GM18520 (cell line): Measurements from ENCODE around the gene HMOX2.

Source experiments
- ATAC-seq: cut with Tn5 transposase; IDR thresholded peaks from one replicate; pipeline ENCODE4 v1.9.1; 2021; ENCODE audit not compliant: unreplicated experiment

Gene HMOX2

DNA sequence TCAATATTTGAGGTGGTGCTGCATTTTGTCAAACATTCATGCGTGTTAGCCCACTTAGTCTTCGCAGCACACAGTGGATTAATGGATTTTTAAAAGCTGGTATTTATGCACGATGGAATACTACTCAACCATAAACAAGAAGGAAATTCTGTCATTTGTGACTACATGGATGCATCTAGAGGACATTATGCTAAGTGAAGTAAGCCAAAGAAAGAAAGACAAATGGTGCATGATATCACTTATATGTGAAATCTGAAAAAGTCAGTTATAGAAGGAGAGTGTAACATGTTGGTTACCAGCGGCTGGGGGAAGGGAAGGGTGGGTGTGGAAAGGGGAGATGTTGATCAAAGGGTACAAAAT is 23.0 kb downstream of the HMOX2 start:
- no peak for ATAC-seq

DNA sequence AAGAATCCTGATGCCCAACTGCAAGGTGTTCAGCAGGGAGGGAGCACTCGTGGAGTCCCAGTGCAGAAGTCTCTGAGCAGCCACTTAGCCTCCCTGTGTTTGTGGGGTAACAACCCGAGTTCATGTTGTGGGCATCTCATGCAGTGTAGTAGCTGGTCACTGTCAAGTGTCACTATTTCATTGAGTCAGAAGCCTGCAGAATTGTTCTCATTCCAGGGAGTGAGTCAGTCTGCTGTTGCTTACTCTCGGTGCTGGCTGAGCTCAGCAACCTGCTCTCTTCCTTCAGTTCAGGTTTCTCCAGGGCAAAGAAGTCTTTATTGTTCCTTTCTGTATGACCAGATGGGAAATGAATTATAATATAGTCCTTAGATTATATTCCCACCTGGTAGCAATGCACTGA is 24.1 kb downstream of the HMOX2 start:
- ATAC-seq: no peak

DNA sequence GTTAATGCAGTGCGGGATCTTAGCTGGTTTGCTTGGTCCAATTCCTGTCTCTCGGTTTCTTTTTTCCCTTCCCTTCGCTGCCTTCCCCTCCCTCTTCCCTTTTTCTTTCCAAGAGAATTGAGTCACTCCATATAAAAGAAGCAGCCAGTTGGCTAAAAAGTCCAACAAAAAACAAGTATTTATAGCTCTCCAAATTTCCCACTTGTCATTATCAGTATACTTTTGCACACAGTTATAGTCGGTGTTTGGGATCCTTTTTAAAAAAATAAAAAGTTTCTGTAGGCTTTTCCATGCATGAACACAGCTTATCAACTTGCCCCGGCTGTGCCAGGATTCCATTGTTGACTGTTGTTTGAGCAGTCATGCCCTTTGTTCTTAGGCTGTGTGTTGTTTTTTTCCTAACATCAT is 24.9 kb downstream of the HMOX2 start:
- no peak for ATAC-seq

DNA sequence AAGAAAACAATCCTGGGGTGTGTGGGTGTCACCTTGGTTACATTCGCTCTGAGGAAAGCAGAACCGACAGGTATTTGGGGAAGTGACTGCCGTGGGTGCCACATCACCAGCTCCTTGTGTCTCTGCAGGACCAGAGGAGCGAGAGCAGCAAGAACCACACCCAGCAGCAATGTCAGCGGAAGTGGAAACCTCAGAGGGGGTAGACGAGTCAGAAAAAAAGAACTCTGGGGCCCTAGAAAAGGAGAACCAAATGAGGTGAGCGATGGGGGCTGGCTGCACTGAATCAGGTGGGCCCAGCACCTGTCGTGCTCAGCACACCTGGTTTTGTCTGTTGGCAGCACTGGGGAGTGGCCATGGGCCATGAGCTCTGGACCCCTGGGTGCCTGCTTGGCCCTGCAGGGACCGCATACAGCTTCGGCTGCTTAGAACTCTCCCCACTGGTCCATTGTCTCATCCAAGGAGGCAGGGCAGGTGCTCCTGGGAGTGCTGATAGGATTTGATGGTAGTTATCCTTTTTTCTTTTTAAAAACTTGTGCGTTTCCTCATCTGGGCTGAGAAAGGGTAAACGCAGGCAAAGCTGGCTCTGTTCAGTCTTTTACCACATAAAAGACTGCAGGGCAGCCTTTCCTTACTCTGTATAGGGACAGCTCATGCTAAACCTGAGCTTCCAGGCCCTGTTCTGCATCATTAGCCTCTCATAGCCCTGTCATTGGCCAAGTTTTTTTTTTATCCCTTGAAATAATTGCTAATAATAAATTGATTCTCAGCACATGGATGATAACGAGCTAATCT is 29.4 kb downstream of the HMOX2 start:
- ATAC-seq: peak; percentile 42

DNA sequence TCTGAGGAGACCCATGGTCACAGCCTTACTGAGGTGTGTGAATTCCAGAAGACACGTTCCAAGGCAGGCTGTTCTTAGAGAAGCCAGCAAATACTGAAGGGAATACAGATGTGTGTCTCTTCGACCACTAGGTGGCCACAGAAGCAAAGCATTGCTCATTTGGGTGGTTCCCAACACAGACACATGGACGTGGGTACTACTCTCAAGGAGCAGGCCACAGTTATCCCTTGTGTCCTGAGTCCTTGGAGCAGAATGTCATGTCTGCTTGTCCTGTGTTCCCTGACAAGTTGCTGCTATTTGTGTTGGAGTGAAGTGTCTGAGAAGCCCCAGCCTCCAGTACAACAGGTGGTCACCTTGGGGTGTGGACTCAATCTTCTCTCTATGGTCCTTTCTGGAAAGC is 30.3 kb downstream of the HMOX2 start:
- ATAC-seq: peak; percentile 43

DNA sequence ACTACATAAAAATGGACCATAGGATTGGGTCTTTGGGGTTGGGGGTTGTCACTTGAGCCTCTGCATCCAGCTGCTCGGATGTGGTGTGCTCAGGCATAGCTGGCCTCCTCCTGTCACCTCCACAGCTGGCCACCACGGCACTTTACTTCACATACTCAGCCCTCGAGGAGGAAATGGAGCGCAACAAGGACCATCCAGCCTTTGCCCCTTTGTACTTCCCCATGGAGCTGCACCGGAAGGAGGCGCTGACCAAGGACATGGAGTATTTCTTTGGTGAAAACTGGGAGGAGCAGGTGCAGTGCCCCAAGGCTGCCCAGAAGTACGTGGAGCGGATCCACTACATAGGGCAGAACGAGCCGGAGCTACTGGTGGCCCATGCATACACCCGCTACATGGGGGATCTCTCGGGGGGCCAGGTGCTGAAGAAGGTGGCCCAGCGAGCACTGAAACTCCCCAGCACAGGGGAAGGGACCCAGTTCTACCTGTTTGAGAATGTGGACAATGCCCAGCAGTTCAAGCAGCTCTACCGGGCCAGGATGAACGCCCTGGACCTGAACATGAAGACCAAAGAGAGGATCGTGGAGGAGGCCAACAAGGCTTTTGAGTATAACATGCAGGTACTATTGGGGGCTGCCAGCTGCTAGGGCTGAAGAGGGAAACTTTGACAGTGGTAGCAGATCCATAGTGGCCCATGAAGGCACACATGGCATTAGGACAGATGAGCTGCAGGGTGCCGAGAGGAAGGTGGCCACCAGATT is 31.6 kb downstream of the HMOX2 start:
- ATAC-seq: no peak

DNA sequence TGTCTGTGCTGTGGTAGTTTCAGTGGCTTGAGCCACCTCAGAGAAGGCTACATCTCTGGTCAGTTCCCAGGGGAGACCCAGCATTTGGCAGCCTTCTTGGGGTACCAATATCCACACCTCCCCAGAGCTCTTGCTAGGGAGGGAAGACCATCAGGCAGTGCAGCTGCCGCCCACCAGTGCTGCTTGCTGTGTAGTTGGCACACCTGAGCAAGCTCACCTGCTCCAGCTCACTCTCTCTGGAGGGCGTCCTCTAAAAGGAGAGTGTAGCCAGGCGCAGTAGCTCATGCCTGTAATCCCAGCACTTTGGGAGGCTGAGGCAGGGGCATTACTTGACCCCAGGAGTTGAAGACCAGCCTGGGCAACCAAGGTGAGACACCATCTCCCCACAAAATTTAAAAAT is 32.6 kb downstream of the HMOX2 start:
- no peak for ATAC-seq

DNA sequence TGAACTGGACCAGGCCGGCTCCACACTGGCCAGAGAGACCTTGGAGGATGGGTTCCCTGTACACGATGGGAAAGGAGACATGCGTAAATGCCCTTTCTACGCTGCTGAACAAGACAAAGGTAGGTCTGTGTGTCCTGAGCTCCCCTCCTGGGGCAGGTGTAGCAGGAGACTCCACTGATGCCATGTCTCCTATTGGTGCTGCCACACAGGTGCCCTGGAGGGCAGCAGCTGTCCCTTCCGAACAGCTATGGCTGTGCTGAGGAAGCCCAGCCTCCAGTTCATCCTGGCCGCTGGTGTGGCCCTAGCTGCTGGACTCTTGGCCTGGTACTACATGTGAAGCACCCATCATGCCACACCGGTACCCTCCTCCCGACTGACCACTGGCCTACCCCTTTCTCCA is 33.2 kb downstream of the HMOX2 start:
- ATAC-seq: no peak

DNA sequence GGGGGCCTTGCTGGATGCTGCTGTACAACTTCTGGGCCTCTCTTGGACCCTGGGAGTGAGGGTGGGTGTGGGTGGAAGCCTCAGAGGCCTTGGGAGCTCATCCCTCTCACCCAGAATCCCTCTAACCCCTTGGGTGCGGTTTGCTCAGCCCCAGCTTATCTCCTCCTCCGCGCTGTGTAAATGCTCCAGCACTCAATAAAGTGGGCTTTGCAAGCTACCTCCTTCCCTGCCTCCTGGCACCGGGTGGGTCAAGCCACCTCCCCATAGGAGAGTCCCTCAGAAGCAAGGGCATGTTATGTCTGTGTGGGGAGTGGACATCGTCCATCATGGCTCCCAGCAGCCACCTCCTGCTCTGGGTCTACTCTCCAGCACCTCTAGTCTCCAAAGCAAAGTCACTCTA is 33.9 kb downstream of the HMOX2 start:
- no peak for ATAC-seq

DNA sequence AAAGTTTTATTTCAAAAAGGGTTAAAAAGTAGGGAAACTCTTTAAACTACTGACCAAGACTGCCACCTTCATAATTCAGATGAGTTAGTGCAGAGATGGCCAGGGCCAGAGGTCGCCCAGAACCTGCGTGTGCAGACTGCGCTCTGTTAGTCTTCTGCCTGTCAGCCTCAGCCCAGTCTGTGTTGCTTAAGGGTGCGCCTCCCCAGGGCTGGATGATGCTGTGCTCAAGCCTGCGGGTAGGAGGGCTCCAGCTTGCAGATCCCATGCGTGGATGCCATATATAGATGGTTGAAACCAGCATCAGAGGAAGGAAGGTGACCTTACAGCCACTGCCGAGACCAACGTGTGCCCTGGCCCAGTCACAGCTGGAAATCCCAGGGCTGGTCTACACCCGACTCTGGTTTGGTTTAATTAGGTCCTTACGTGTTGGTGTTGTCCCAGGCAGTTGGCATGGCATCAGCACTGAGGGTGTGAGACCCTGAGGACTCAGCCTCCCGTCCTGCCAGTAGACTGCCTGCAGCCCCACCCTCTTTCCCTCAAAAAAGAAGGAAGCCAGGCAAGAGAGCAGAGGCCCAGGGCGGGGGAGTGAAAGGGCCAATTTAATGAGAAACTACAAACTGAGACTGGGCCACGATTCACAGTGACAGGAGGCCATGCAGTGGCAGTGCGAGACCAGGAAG is 34.7 kb downstream of the HMOX2 start:
- no peak for ATAC-seq

DNA sequence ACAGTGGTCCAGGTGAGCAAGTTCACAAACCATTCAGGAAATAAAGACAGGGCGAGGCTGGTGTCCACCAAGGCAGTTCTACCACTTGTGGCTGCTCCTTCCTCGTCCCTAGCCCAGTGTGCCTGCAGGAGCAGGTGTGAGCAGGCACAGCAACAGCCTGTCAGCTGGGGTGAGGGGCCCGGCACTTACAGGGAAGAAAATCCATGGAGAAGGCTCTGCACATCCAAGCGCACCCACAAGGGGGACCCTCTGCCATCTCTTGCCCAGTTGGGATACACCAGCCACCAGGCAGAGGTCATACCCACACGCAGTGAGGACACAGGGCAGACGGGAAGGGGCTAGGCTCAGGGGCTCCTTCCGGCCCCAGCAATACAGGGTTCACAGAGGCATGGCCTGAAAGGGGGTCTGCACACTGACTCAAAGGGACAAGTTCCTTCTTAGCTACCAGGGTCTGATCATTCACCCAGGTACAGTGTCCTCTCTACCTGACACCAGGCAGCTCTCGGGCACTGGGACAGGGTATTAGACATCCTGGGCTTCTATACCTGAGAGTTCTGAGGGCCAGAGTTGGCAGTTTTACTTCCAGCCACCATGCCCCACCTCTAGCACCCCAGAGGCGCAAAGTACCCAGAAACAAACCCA is 35.4 kb downstream of the HMOX2 start:
- ATAC-seq: no peak

DNA sequence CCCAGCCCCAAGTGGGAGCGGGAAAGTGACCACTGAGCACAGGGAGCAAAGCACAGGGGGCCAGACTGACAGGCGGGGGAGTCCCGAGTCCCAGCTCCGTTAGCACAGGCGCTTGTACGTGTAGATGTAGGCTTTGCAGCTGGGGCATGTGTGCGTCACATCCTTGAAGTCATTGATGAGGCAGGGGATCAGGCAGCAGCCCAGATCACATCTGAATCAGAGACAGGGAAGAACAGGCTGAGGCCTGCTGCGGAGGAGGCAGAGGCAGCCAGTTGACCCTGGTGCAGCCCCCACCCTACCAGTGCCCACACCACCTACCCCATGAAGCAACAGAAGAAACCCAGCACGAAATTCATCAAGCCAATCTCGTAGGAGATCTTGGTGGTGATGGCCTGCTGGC is 36.3 kb downstream of the HMOX2 start:
- no peak for ATAC-seq

DNA sequence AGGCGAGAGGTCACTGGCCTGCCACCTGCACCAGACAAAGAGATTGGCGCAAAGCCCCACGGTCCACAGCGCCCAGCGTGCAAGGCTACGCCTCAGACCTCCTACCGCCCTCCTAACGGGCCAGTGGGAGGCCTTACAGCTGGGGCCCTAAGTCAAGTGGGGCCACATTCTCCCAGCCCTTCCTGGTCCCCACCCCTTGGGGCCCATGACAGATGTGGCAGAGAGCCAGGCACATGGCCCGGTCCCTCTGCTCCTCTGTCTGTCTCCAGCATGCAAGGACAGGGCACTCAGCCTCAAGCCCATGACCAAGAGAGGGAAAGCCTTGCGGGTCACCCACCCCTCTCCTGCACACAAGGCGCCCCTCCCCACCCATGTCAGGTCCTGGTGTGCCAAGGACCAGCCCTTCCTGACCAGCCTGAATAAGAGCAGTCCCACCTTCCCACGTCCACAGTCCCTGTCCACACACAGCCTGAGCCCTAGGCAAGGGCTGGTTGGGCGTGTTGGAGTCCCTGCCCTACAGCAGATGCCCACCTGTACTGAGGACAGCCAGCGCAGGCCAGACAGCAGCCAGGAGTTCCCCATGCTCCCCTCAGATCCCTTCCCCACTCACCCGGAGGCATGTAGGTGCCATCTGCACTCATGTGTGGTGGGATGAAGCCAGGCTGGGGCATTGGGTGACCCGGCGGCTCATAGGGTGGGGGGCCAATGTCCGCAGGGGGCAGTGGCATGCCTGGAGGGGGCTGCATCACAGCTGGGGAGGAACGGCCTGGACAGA is 37.1 kb downstream of the HMOX2 start:
- no peak for ATAC-seq

DNA sequence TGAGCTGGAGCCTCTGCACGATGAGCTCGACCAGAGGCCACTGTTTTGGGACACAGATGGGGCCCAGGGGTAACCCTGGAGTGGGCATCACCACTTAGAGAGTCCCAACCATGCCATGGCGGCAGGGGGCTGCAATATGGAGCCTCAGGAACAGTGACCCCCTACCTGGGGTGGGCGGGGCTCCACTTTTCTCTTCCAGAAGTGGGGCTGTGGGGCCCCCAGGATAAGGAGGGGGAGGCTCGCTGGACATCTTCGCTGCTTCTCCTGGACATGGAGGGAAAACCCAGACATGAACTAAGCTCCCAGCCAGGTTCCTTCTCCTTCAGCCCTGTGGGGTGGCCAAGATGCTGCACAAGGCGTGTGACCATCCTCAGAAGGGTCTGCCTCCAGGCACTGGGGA is 37.7 kb downstream of the HMOX2 start:
- ATAC-seq: no peak

DNA sequence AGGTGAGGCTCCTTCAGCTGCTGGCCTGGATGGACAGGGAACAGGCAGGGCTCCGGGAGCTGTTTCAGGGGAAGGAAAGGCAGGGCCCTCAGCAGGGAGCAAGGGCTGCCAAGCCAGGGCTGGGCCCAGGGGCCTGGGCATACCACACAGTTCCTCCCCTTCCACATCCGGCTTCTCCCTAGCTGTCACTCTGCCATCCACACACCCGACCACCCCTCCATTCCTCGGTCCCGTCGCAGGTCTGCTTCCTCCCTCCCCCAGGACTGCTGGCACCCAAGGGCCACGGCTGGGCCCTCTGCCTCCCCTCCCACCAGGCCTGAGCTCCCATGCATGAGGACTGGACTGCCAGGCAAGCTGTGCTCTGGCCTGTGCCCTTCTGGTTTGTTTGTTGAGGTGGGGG is 38.4 kb downstream of the HMOX2 start:
- ATAC-seq: no peak

DNA sequence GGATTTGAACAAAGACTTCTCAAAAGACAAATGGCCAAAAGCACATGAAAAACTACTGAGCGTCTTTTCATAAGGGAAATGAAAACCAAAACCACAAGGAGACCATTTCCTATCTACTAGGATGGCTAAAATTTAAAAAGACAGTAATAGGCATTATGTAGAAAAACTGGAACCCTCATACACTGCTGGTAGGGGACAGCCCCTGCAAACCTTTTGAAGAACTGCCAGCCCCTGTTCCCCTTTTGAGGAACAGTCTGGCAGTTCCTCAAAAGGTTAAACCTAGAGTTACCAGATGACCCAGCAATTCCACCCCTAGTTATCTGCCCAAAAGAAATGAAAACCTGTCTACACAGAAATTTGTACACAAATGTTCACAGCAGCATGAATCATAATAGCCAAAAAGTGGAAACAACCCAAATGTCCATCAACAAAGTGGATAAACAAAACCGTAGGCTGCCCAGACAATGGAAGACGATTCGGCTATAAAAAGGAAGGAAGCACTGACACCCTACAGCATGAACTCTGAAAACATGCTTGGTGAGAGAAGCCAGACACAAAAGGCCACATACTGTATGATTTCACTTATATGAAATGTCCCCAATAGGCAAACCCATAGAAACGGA is 39.5 kb downstream of the HMOX2 start:
- no peak for ATAC-seq

DNA sequence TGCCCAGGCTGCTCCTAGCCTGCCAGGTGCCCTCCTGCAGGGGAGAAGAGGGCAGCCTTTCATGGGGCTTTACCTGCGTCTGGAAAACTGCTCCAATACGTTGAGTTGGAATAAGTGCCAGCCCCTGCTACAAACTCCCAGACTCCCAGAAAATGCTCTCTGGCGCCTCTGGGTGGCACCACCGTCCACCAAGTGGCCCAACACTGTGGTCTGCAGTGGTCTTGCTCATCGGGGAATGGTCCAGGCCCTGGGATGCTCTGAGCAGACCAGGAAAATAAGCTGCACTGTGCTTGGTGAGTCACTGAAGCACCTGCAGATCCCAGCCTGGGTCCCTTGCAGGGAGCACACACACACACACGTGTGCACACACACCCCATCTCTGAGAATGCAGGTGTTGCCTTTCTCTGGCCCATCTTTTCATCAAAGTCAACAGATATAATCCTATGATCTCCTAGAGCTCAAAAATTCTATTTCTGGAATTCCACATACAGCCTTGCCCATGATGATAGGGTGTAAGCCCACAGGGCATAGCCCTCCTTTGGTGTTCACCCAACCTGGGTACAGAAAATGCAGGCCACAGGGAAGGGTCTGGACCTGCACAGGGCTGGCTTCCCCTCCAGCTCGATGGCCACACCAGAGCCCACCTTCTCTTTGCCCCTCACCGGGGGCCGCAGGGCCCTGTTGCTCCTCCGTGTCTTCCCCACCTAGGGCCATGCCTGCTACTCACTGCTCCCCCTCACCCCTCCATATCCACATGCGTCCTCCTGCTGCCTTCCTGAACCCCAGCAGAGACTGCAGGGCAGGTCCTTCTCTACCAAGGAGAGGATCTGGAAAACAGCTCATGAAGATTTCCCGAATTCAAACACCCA is 41.8 kb downstream of the HMOX2 start:
- ATAC-seq: no peak

DNA sequence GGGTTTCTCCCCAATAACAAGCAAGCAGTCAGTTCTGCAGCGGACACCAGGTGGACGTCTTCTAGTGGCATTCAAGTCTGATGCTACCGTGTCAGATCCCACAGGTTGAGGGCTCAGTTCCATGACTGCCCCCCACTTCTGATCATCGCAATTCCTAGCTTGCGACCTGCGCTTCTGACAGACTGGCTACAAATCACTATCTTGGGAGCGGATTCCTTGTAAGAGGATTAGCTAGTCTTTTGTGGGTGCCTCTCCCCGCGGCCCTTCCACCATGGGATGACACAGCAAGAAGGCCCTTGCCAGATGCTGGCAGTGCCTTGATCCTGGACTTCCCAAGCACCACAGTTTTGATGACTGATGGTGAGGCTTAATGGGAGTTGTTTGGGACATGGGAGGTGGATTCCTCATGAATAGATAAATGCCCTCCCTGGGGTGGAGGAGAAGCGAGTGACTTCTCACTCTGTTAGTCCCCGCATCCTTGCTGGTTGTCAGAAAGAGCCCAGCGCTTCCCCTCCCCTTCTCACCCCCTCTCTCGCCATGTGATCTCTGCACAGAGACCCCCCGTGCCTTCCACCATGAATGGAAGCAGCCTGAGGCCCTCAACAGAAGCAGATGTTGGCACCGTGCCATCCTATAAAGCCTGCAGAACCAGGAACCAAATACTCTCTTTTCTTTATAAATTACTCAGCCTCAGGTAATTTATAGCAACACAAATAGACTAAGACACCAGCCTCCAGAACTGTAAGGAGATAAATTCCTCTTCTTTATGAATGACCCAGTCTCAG is 43.3 kb downstream of the HMOX2 start:
- no peak for ATAC-seq

DNA sequence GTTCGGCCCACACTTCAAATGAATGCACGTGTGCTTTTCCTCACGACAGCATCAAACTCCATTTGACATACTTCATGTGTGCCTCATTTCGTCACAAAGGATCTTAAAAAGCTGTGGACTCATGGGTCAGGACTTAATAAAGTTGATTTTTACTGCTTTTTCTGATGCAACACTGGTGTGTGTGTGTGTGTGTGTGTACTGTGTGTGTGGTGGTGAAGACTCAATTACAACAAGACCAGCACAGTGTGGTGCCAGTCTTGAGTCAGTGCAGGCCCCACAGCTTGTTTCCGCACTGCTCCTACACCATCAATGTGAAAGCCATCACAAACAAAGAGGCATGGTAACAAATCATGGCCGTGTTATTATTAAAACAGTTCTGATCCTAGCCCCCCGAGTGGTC is 44.7 kb downstream of the HMOX2 start:
- no peak for ATAC-seq
